HG03469 (cell line): Measurements from ENCODE around the gene VPS37C.
A peak's percentile ranks its signal among the peaks of the same experiment; 100 is the strongest.
"Not testable (repeated sequence)": the region's sequence is repeated elsewhere in the genome, so short reads cannot be mapped to it uniquely, and the experiment has no call there.

Source experiments
- ATAC-seq: cut with Tn5 transposase; IDR thresholded peaks from one replicate; pipeline ENCODE4 v1.9.1; 2021; ENCODE audit warnings: mild to moderate bottlenecking, moderate library complexity, moderate number of reproducible peaks; ENCODE audit not compliant: unreplicated experiment

Gene VPS37C

GRCh38 chr11:61161190-61162091, at the start of gene VPS37C:
VPS37C (minus strand) TSS chr11:61161426; CDS start chr11:61138829, 22,597 bp downstream.
- peak; percentile 51 for ATAC-seq

- not testable (repeated sequence) for ATAC-seq
Measured at GRCh38 chr11:61210629-61211028, 49.4 kb upstream of the VPS37C start.

- ATAC-seq: not testable (repeated sequence)
Measured at GRCh38 chr11:61207636-61208310, 46.5 kb upstream of the VPS37C start.

DNA sequence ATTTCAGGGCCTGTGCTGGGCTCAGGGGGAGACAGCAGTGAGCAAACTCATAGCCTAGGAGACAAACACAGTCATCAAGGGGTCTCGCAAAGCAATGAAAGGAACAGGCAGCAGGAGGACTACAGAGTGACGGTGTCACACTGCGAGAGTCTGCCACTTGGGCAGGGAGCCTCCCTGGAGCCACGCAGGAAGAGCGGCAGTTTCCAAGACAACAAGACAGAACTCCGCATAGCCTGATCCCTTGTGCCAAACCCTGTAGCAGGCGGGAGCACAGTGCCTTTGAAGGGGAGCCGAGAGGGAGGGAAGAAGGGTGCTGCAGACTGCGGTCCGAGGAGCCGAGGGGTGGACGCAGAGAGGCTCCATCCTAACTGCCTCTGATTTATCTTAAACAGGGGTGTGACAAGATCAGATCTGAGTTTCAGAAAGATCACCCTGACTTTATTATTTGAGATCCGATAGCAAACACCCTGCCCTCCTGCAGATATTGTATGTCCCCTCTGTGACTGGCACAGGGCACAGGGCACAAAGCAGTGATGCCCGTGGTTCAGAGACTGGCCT, 43.4 kb upstream of the VPS37C start:
- ATAC-seq: not testable (repeated sequence)

GRCh38 chr11:61203873-61204272, 42.6 kb upstream of the VPS37C start:
- ATAC-seq: not testable (repeated sequence)

GRCh38 chr11:61202950-61203746, 41.9 kb upstream of the VPS37C start, which contains the start of gene PGA3:
PGA3 (plus strand) TSS chr11:61203515; CDS start chr11:61203565, 50 bp downstream.
- ATAC-seq: not testable (repeated sequence)

DNA sequence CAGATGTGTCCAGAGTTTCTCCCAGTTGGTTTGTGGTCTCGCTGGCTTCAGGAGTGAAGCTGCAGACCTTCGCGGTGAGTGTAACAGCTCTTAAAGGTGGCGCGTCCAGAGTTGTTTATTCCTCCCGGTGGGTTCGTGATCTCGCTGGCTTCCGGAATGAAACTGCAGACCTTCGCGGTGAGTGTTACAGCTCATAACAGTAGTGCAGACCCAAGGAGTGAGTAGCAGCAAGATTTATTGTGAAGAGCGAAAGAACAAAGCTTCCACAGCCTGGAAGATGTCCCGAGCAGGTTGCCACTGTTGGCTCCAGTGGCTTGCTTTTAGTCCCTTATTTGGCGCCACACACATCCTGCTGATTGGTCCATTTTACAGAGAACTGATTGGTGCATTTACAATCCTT, 40.2 kb upstream of the VPS37C start:
- no peak for ATAC-seq

DNA sequence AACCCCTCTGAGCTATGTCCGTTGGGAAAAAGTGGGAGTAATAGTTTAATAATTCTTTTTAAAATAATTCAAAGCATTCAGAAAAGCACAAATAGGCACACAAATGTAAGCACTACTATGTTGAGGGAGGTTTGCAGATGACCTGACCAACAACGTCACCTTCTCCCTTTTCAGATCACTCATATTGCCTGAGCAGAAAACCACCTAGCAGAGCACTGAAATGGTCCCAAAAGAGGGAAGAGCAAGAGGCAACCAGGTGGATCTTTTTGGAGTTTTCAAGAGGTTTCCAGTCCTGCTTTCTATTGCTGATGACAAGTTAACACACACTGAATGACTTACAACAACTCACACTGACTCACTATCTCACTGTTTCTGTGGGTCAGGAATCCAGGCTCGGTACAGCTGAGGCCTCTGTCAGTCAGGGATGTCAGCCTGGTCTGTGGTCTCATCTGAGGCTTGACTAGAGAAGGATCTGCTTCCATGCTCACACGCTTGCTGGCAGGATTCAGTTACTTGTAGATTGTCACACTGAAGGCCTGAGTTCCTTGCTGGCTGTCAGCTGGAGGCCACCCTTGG, 37.8 kb upstream of the VPS37C start:
- no peak for ATAC-seq

DNA sequence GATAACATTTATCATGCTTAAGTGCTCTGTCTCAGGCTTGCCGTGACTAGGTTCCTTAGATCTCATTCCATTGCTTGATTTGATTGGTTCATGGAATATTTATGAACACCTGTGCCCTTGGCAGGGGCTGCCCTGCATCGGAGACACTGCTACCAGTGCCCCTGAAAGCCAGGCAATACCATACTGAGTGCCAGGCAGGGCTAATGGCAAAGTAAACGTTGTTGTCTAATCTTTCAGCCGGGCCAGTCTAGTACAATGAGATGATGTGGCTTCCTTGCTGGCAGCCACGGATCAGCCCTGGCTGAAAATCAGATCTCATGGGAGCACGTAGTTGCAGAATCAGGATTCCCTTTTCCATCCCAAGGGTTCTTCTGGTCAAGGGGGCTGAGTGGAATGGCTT, 37.1 kb upstream of the VPS37C start:
- ATAC-seq: no peak

GRCh38 chr11:61195719-61196118, 34.5 kb upstream of the VPS37C start:
- no peak for ATAC-seq

- no peak for ATAC-seq
Measured at GRCh38 chr11:61194981-61195695, 33.9 kb upstream of the VPS37C start.

DNA sequence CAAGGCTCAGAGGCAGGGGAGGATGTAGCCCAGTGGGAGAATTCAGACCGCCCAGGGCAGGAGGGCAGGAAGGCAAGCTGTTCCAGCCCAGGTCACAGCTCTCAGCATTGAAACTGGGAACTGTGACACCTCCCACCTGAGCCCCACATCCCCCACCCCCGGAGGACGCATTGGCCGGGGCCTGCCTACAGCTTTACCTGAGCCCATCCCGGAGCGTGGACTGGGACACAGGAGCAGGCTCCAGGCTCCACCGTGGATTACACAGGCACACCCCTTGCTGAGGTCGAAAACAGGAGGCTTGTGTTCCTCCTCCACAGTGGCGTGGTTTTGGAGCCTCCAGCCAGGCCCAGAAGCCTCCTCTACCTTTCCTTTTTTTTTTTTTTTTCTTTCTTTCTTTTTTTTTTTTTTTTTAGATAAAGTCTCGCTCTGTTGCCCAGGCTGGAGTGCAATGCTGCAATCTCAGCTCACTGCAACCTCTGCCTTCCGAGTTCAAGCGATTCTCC, 33.0 kb upstream of the VPS37C start:
- ATAC-seq: no peak

DNA sequence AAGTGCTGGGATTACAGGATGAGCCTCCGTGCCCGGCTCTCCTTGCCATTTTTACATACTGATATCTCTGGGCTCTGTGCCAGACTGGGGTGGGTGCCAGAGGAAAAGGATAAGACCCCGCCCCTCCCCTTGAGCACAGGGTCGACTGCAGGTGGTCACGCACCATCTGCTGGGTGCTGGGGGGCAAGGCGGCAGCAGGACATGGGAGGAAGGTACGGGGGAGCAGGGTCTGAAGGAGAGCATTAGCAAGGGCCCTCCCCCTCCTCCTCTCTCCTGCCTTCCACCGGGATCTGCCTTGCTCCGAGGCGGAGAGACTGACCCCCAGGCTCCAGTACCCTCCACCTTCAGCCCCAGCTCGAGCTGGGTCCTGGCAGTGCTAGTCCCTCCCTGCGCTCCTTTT, 32.4 kb upstream of the VPS37C start:
- ATAC-seq: no peak

DNA sequence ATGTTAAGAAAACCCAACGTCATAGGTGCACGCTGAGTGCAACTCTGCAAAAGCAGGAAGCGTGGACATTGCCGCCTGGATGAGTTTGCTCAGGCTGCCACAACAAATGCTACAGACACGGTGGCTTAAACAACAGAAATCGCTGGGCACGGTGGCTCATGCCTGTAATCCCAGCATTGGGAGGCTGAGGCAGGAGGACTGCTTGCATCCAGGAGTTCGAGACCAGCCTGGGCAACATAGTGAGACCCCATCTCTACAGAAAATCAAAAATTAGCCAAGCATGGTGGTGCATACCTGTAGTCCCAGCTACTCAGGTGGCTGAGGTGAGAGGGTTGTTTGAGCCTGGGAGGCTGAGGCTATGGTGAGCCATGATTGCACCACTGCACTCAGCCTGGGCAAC, 28.7 kb upstream of the VPS37C start:
- ATAC-seq: no peak

- no peak for ATAC-seq
Measured at GRCh38 chr11:61187505-61188130, 26.4 kb upstream of the VPS37C start.

DNA sequence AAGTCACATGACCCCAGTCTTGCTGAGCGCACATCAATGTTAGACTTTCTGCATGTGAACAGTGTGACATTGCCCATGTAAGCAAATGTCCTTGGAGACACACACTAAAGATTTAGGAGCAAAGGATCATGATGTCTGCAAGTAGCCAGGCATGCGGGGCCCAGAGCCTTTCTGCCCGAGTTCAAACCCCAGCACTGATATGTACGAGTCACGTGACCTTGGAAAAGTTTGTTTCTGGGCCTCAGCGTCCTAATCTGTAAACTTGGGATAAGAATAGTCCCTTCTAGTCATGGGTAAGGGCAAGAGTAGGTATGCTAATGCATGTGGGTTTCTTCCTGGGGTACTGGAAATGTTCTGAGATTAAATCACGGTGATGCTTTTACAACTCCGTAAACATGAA, 25.3 kb upstream of the VPS37C start:
- ATAC-seq: no peak

DNA sequence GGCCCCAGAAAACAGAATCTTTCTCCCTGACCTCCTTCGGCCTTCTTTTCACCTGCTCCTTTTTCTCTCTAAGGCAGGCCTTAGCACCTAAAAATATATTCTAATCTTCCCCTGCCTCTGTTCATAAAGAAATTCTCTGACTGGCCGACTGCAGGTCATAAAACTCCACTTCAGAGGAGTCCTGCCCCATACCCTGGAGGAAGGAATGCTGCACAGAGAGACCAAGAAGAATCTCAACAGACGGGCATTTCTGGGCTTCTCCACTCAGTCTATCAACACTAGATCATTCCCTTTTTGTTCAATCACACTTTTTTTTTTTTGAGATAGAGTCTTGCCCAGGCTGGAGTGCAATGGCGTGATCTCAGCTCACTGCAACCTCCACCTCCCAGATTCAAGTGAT, 22.4 kb upstream of the VPS37C start:
- ATAC-seq: no peak

GRCh38 chr11:61181489-61181888, 20.3 kb upstream of the VPS37C start:
- no peak for ATAC-seq

DNA sequence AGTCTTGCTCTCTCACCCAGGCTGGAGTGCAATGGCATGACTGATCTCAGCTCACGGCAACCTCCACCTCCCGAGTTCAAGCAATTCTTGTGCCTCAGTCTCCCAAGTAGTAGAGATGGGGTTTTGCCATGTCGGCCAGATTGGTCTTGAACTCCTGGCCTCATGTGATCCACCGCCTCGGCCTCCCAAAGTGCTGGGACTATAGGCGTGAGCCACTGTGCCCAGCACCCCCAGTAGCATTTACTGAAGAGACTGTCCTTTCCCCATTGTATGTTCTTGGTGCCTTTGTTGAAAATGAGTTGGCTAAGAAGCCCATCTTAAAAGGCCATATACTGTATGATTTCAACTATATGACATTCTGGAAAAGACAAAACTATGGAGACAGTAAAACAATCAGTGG, 19.0 kb upstream of the VPS37C start:
- ATAC-seq: not testable (repeated sequence)
